IMR-90 (cell line): ENCODE measurements around the gene CIB2. TPM values are rescaled to one million over a fixed set of nuclear protein-coding genes. Genes with fewer than 3 reads are reported as not detected.

Source experiments
- ATAC-seq: fragments of 200-7000 bp; cut with Tn5 transposase; 2 replicates; pipeline ENCODE4 v1.9.1; 2020; ENCODE audit warnings: low read depth, mild to moderate bottlenecking, moderate library complexity
- BruUV-seq: library from RNA; stranded (reverse); fragments of 400-500 nt; replicated peaks from 2 replicates; lab custom pipeline; 2021; lab: Mats Ljungman, UMichigan
- CTCF ChIA-PET: fragments of 300-600 bp; formaldehyde crosslinking; extraction: SDS; loops from one replicate; lab custom pipeline; 2021; ENCODE audit warnings: antibody characterized with exemption; lab: Yijun Ruan, JAX
- POLR2A ChIA-PET: fragments of 300-600 bp; sonication (Branson Sonifier 250); formaldehyde crosslinking; loops from one replicate; lab custom pipeline; 2022; ENCODE audit warnings: antibody characterized with exemption; ENCODE audit not compliant: unreplicated experiment; lab: Charles Lee
- DNase-seq: peaks from one replicate; pipeline ENCODE4 v3.0.0; 2013
- H2AFZ ChIP-seq: replicated peaks from 2 replicates; pipeline ENCODE3; 2013; ENCODE audit warnings: low read length, mild to moderate bottlenecking; ENCODE audit not compliant: poor library complexity
- H2AK5ac ChIP-seq: 2 replicates; pipeline ENCODE4 v1.6.1; 2013; ENCODE audit warnings: low read depth, low read length, inconsistent platforms
- H2AK9ac ChIP-seq: replicated peaks from 2 replicates; pipeline ENCODE3; 2013; ENCODE audit warnings: mild to moderate bottlenecking, low read depth, low read length, moderate library complexity; ENCODE audit not compliant: poor library complexity
- H2BK120ac ChIP-seq: 2 replicates; pipeline ENCODE4 v1.6.1; 2013; ENCODE audit warnings: low read depth, low read length, inconsistent platforms
- H2BK15ac ChIP-seq: 3 replicates; pipeline ENCODE4 v1.6.1; 2013; ENCODE audit warnings: low read depth, low read length, inconsistent platforms
- H2BK20ac ChIP-seq: 2 replicates; pipeline ENCODE4 v1.6.1; 2013; ENCODE audit warnings: low read depth, mild to moderate bottlenecking, inconsistent platforms, low read length, moderate library complexity
- H2BK5ac ChIP-seq: 2 replicates; pipeline ENCODE4 v1.6.1; 2013; ENCODE audit warnings: mild to moderate bottlenecking, low read depth, low read length, inconsistent platforms; ENCODE audit not compliant: poor library complexity, severe bottlenecking
- H3K14ac ChIP-seq: replicated peaks from 2 replicates; pipeline ENCODE4 v1.6.1; 2013; ENCODE audit warnings: low read depth, low read length, inconsistent platforms
- H3K18ac ChIP-seq: 2 replicates; pipeline ENCODE4 v1.6.1; 2013; ENCODE audit warnings: low read depth, low read length, control low read depth
- H3K23ac ChIP-seq: 2 replicates; pipeline ENCODE4 v1.6.1; 2013; ENCODE audit warnings: low read depth, low read length, inconsistent platforms
- H3K27ac ChIP-seq: 2 replicates; pipeline ENCODE4 v1.5.1; 2013; ENCODE audit warnings: mild to moderate bottlenecking, control low read depth, low read length; ENCODE audit not compliant: insufficient read depth
- H3K27me3 ChIP-seq: 2 replicates; pipeline ENCODE4 v1.6.1; 2013; ENCODE audit warnings: low read length; ENCODE audit not compliant: control insufficient read depth, insufficient read depth
- H3K36me3 ChIP-seq: 2 replicates; pipeline ENCODE4 v1.6.1; 2013; ENCODE audit warnings: low read length, mixed read lengths; ENCODE audit not compliant: control insufficient read depth, insufficient read depth
- H3K4ac ChIP-seq: 2 replicates; pipeline ENCODE4 v1.6.1; 2013; ENCODE audit warnings: low read depth, low read length, inconsistent platforms
- H3K4me1 ChIP-seq: 2 replicates; pipeline ENCODE4 v1.6.1; 2013; ENCODE audit warnings: low read length, mixed read lengths; ENCODE audit not compliant: control insufficient read depth, insufficient read depth
- H3K4me2 ChIP-seq: 2 replicates; pipeline ENCODE4 v1.6.1; 2013; ENCODE audit warnings: low read depth, mild to moderate bottlenecking, control low read depth, low read length, moderate library complexity
- H3K4me3 ChIP-seq: 2 replicates; pipeline ENCODE4 v1.5.1; 2013; ENCODE audit warnings: low read depth, mild to moderate bottlenecking, control low read depth, low read length, moderate library complexity; ENCODE audit not compliant: insufficient read depth
- H3K56ac ChIP-seq: 2 replicates; pipeline ENCODE4 v1.6.1; 2013; ENCODE audit warnings: low read length, inconsistent platforms; ENCODE audit not compliant: insufficient read depth; ENCODE audit errors: extremely low read depth
- H3K79me1 ChIP-seq, 2 experiments: 2 replicates each; pipeline ENCODE4 v1.6.1; 2013; ENCODE audit warnings: low read length in 2 of 2, inconsistent platforms in 1 of 2, low read depth in 1 of 2
- H3K9ac ChIP-seq: 2 replicates; pipeline ENCODE4 v1.6.1; 2013; ENCODE audit warnings: low read depth, low read length, control low read depth
- H3K9me1 ChIP-seq: 2 replicates; pipeline ENCODE4 v1.6.1; 2013; ENCODE audit warnings: low read length, inconsistent platforms; ENCODE audit not compliant: insufficient read depth
- H3K9me3 ChIP-seq: 2 replicates; pipeline ENCODE4 v1.6.1; 2013; ENCODE audit warnings: low read length; ENCODE audit not compliant: control insufficient read depth, insufficient read depth
- H4K20me1 ChIP-seq: 2 replicates; pipeline ENCODE4 v1.6.1; 2013; ENCODE audit warnings: low read length, inconsistent platforms; ENCODE audit not compliant: insufficient read depth
- H4K5ac ChIP-seq: 2 replicates; pipeline ENCODE4 v1.6.1; 2013; ENCODE audit warnings: mild to moderate bottlenecking, low read depth, low read length, control low read depth
- H4K8ac ChIP-seq, 2 experiments: 2 replicates each; pipeline ENCODE4 v1.6.1; 2013; ENCODE audit warnings: low read depth in 2 of 2, low read length in 2 of 2, control low read depth in 1 of 2, inconsistent platforms in 1 of 2
- H4K91ac ChIP-seq: 2 replicates; pipeline ENCODE4 v1.6.1; 2013; ENCODE audit warnings: low read depth, low read length, inconsistent platforms; ENCODE audit not compliant: insufficient read depth
- BHLHE40 ChIP-seq: fragments of 150-350 bp; IDR thresholded peaks from 2 replicates; pipeline ENCODE4 v1.6.1; 2016; ENCODE audit warnings: mild to moderate bottlenecking, low read depth, low read length
- CEBPB ChIP-seq: IDR thresholded peaks from 2 replicates; pipeline ENCODE4 v1.6.1; 2012; ENCODE audit warnings: low read depth, low read length, improper control_type of control experiment
- CHD1 ChIP-seq: IDR thresholded peaks from 2 replicates; pipeline ENCODE4 v1.6.1; 2012; ENCODE audit warnings: low read depth, low read length, improper control_type of control experiment
- FOS ChIP-seq: fragments of 150-350 bp; IDR thresholded peaks from 2 replicates; pipeline ENCODE4 v1.6.1; 2016; ENCODE audit warnings: low read depth, low read length
- MAFK ChIP-seq: IDR thresholded peaks from 2 replicates; pipeline ENCODE4 v1.6.1; 2012; ENCODE audit warnings: low read depth, low read length, improper control_type of control experiment
- MAZ ChIP-seq: IDR thresholded peaks from 2 replicates; pipeline ENCODE4 v1.6.1; 2012; ENCODE audit warnings: low read depth, mild to moderate bottlenecking, low read length, improper control_type of control experiment, moderate library complexity, borderline replicate concordance
- MXI1 ChIP-seq: IDR thresholded peaks from 2 replicates; pipeline ENCODE4 v1.6.1; 2012; ENCODE audit warnings: low read depth, mild to moderate bottlenecking, low read length, moderate library complexity, borderline replicate concordance
- NFE2L2 ChIP-seq: fragments of 150-350 bp; IDR thresholded peaks from 2 replicates; pipeline ENCODE4 v1.6.1; 2016; ENCODE audit warnings: low read depth, mild to moderate bottlenecking, low read length
- POLR2A ChIP-seq: IDR thresholded peaks from 2 replicates; pipeline ENCODE4 v1.6.1; 2012; ENCODE audit warnings: mild to moderate bottlenecking, low read depth, low read length
- RAD21 ChIP-seq: IDR thresholded peaks from 2 replicates; pipeline ENCODE4 v1.6.1; 2012; ENCODE audit warnings: low read length, improper control_type of control experiment
- RCOR1 ChIP-seq: IDR thresholded peaks from 2 replicates; pipeline ENCODE4 v1.6.1; 2012; ENCODE audit warnings: mild to moderate bottlenecking, low read length, improper control_type of control experiment; ENCODE audit not compliant: insufficient replicate concordance
- RFX5 ChIP-seq: IDR thresholded peaks from 2 replicates; pipeline ENCODE4 v1.8.0; 2012; ENCODE audit warnings: low read depth, mild to moderate bottlenecking, low read length, moderate library complexity
- SMC3 ChIP-seq: fragments of 150-350 bp; IDR thresholded peaks from 2 replicates; pipeline ENCODE4 v1.6.1; 2016; ENCODE audit warnings: low read depth, mild to moderate bottlenecking, antibody characterized with exemption, low read length, moderate library complexity
- WGBS, 2 experiments: methylation state at CpG; one replicate each; pipeline versions ENCODE4 v1.1.5 to v1.1.7; 2013; ENCODE audit warnings: missing lambda C conversion rate in 2 of 2; ENCODE audit not compliant: insufficient read length in 1 of 2; ENCODE audit errors: extremely low coverage in 2 of 2; 5-methylcytosine and 5-hydroxymethylcytosine counted together
- dilution Hi-C: fragments of 300-500 bp; cut with HindIII; formaldehyde crosslinking; loops from one replicate; pipeline ENCODE4 v1.14.3; 2018; ENCODE audit warnings: low sequenced_read_pairs; ENCODE audit not compliant: unreplicated experiment
- in situ Hi-C: fragments of 300-500 bp; cut with MboI; formaldehyde crosslinking; loops from 3 replicates; pipeline ENCODE4 v1.14.3; 2019; ENCODE audit warnings: low sequenced_read_pairs, inconsistent platforms, mixed read lengths
- intact Hi-C: fragments of 100-400 bp; cut with micrococcal nuclease; formaldehyde crosslinking; loops from 2 replicates; pipeline ENCODE4 v1.10.0; 2022
- polyA plus RNA-seq, 3 experiments: library from polyadenylated mRNA; depleted of rRNA; stranded (reverse); fragments of >200 nt; gene quantifications; 2 replicates each; pipeline ENCODE4 v1.2.3, GENCODE V29; 2012; ENCODE audit warnings: low replicate concordance in 1 of 3
- total RNA-seq: library from RNA; depleted of rRNA; stranded (reverse); fragments of >200 nt; gene quantifications from 2 replicates; pipeline ENCODE4 v1.2.3, GENCODE V29; 2012
- TF ChIP-seq, protein P1 (sequence below): fragments of 150-350 bp; IDR thresholded peaks from 2 replicates; pipeline ENCODE4 v1.6.1; 2017; ENCODE audit warnings: mild to moderate bottlenecking, antibody characterized with exemption, low read length, low read depth

The CIB2 gene
- total and polyA plus RNA-seq, 2 of the 4 experiments (the other 2 are of a cell fraction): 2.2 to 2.4 TPM

DNA sequence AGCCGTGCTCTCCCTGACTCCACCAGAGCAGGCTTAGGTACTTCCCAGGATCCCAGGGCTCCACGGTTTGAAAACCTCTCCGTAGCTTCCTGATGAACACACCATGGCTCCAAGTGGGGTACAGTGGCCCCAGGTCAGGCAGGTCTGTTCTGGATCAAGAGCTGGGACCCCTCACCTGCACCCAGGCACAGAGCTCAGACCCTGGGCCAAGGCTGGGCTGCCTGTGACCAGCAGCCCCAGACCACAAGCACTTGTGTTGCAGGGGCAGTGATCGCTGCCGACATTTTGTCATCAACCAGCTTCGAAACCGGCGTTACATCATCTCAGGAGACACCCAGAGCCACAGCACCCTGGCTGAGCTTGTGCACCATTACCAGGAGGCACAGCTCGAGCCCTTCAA is 33.6 kb downstream of the CIB2 start:
- no peak overlapping the region for H2AFZ ChIP-seq
- peaks cover 24% of the 10 kb centered on the region for H3K27me3 ChIP-seq
- no peak overlapping the region for H3K23ac ChIP-seq
- POLR2A ChIA-PET: no interaction called here
- H3K4me1 ChIP-seq: peaks cover 15% of the 10 kb centered on the region
- no peak overlapping the region for H3K14ac ChIP-seq
- peaks cover 12% of the 10 kb centered on the region for H3K9me1 ChIP-seq
- no peak overlapping the region for H3K18ac ChIP-seq
- H4K5ac ChIP-seq: no peak overlapping the region
- no peak overlapping the region for H4K91ac ChIP-seq
- ATAC-seq (no peak), DNase-seq (no peak)
- no peak overlapping the region for H3K9ac ChIP-seq
- no peaks in the 10 kb centered on the region for H3K79me1 ChIP-seq
- no peak overlapping the region for H2BK120ac ChIP-seq
- H3K36me3 ChIP-seq: no peaks in the 10 kb centered on the region
- TF ChIP-seq CEBPB (no peak), FOS (no peak), CHD1 (no peak), MXI1 (no peak), MAFK (no peak), RCOR1 (no peak), BHLHE40 (no peak), NFE2L2 (no peak), RAD21 (no peak), RFX5 (no peak), MAZ (no peak), POLR2A (no peak), SMC3 (no peak)
- TF ChIP-seq, protein P1, sequence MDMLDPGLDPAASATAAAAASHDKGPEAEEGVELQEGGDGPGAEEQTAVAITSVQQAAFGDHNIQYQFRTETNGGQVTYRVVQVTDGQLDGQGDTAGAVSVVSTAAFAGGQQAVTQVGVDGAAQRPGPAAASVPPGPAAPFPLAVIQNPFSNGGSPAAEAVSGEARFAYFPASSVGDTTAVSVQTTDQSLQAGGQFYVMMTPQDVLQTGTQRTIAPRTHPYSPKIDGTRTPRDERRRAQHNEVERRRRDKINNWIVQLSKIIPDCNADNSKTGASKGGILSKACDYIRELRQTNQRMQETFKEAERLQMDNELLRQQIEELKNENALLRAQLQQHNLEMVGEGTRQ: no peak
- 93% methylated on average over 7 of the region's 9 CpGs; no CpG with 5 or more reads in 1 of the 2 experiments for WGBS, 2 experiments
- H3K9me3 ChIP-seq: no peaks in the 10 kb centered on the region
- no peak overlapping the region for H2AK9ac ChIP-seq
- CTCF ChIA-PET: no interaction called here
- peaks cover 17% of the 10 kb centered on the region for H4K20me1 ChIP-seq
- no peak overlapping the region for H3K4ac ChIP-seq
- no peak overlapping the region for H3K56ac ChIP-seq
- intact Hi-C loops (no loop called here), dilution Hi-C loops (no loop called here), in situ Hi-C loops (no loop called here)
- H2AK5ac ChIP-seq: peak overlapping the region; percentile 34; the same call in 1 of the 2 replicates
- no peak overlapping the region for H4K8ac ChIP-seq
- no TSS peak for BruUV-seq
- no peak overlapping the region for H2BK20ac ChIP-seq
- no peak overlapping the region for H3K4me3 ChIP-seq
- no peak overlapping the region for H3K4me2 ChIP-seq
- no peak overlapping the region for H3K27ac ChIP-seq
- no peak overlapping the region for H2BK15ac ChIP-seq
- no peak overlapping the region for H2BK5ac ChIP-seq
